Calu3 (cell line): Measurements from ENCODE around the gene CFAP92. TPM values are rescaled to one million over a fixed set of nuclear protein-coding genes. Genes with fewer than 3 reads are reported as not detected.

Experiments used
- BruUV-seq: library from RNA; stranded (reverse); fragments of 400-500 nt; replicated peaks from 2 replicates; lab custom pipeline; 2021; lab: Mats Ljungman, UMichigan
- CTCF ChIA-PET: fragments of 300-600 bp; sonication (Branson Sonifier 250); formaldehyde crosslinking; loops from one replicate; lab custom pipeline; 2022; ENCODE audit warnings: antibody characterized with exemption; lab: Charles Lee
- DNase-seq: peaks from one replicate; pipeline ENCODE4 v3.0.0; 2022
- H3K27ac Mint-ChIP-seq: one replicate; pipeline ENCODE4 v1.8.0; 2022; ENCODE audit warnings: mixed read lengths; ENCODE audit not compliant: unreplicated experiment
- H3K27me3 Mint-ChIP-seq: one replicate; pipeline ENCODE4 v1.8.0; 2022; ENCODE audit warnings: mixed read lengths; ENCODE audit not compliant: unreplicated experiment
- H3K36me3 Mint-ChIP-seq: one replicate; pipeline ENCODE4 v1.8.0; 2022; ENCODE audit warnings: mild to moderate bottlenecking, moderate library complexity, mixed read lengths; ENCODE audit not compliant: insufficient read depth, unreplicated experiment
- H3K4me1 Mint-ChIP-seq: one replicate; pipeline ENCODE4 v1.8.0; 2022; ENCODE audit warnings: mild to moderate bottlenecking, low read depth, mixed read lengths; ENCODE audit not compliant: unreplicated experiment
- H3K4me3 Mint-ChIP-seq: one replicate; pipeline ENCODE4 v1.8.0; 2022; ENCODE audit warnings: mild to moderate bottlenecking, low read depth, moderate library complexity, mixed read lengths; ENCODE audit not compliant: unreplicated experiment
- H3K9me3 Mint-ChIP-seq: one replicate; pipeline ENCODE4 v1.8.0; 2022; ENCODE audit warnings: low read depth, mixed read lengths; ENCODE audit not compliant: unreplicated experiment
- intact Hi-C: fragments of 100-400 bp; cut with micrococcal nuclease; formaldehyde crosslinking; loops from one replicate; pipeline ENCODE4 v1.10.0; 2022; ENCODE audit not compliant: unreplicated experiment
- total RNA-seq: library from RNA; stranded (reverse); gene quantifications from 2 replicates; pipeline ENCODE4 v1.2.3, GENCODE V29; 2022
- TF ChIP-seq, protein P1 (sequence below): fragments of 200-600 bp; IDR thresholded peaks from one replicate; pipeline ENCODE4 v1.8.0; 2022; ENCODE audit warnings: antibody characterized with exemption; ENCODE audit not compliant: unreplicated experiment

CFAP92 gene
- total RNA-seq, 1 experiment from 2014 or later: 0.92 TPM

DNA sequence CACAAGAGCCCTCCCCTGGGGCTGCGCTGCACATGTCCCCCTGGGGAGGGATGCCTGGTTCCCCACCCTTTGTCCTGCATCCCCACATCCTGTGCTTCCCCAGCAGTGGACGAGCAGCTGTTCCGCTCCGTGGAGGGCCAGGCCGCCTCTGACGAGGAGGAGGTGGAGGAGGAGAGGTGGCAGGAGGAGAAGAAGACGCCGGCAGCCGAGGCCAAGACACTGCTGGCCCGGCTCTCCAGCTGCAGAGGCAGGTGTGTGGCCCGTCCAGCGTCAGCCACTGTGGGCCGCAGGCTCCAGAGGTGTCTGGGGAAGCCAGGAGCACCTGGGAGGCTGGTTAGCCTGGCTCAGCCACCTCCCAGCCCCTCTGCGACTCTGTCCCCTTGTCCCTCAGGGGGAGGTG, 38.8 kb upstream of the CFAP92 start:
- intact Hi-C loops: no loop called here
- no peaks in the 10 kb centered on the region for H3K9me3 Mint-ChIP-seq
- CTCF ChIA-PET: interaction anchor here (1.1 kb wide), 1 partner anchor 20 kb away, joined by 3 read pairs; no protein-coding TSS in a partner anchor
- no peak overlapping the region for H3K27ac Mint-ChIP-seq
- BruUV-seq: no TSS peak
- H3K27me3 Mint-ChIP-seq: peaks cover 39% of the 10 kb centered on the region
- H3K4me3 Mint-ChIP-seq: no peak overlapping the region
- TF ChIP-seq, protein P1, sequence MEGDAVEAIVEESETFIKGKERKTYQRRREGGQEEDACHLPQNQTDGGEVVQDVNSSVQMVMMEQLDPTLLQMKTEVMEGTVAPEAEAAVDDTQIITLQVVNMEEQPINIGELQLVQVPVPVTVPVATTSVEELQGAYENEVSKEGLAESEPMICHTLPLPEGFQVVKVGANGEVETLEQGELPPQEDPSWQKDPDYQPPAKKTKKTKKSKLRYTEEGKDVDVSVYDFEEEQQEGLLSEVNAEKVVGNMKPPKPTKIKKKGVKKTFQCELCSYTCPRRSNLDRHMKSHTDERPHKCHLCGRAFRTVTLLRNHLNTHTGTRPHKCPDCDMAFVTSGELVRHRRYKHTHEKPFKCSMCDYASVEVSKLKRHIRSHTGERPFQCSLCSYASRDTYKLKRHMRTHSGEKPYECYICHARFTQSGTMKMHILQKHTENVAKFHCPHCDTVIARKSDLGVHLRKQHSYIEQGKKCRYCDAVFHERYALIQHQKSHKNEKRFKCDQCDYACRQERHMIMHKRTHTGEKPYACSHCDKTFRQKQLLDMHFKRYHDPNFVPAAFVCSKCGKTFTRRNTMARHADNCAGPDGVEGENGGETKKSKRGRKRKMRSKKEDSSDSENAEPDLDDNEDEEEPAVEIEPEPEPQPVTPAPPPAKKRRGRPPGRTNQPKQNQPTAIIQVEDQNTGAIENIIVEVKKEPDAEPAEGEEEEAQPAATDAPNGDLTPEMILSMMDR: no peak
- H3K4me1 Mint-ChIP-seq: no peaks in the 10 kb centered on the region
- no peaks in the 10 kb centered on the region for H3K36me3 Mint-ChIP-seq
- no peak for DNase-seq

DNA sequence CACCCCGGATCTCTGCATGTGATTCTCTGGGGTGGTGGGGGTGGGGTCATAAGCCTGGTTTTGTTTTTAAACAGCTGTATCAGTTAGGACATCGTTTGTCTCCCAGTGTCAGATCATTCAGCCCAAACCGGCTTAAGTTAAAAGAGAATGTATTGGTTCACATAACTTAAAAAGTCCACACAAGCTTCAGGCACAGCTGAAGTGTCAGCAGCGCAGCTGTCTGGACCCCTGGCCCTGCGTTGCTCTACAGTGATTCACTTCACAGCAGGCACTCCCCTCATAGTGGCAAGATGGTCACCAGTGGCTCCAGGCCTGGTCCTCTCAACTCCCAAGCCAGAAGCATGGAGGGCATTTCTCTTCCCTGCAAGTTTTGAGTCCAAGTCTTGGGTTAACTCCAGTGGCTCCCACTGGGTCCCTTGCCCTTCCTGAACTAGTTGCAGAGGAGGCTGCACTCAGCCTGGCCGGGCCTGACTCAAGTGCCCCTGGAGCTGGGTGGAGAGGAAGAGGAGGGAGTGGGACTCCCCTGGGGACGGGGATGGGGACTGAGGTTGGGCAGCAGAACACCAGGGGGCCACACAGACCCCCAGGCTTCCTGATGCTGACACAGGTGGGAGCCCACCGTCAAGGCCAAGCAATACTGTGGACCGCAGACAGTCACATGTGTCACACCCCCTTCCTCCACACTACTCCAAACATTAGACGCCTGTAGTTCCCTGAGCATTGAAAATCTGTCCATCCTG, 37.8 kb upstream of the CFAP92 start:
- TF ChIP-seq, protein P1: no peak
- Mint-ChIP-seq H3K27ac (no peak overlapping the region), H3K9me3 (no peaks in the 10 kb centered on the region), H3K4me1 (peaks cover 2% of the 10 kb centered on the region), H3K27me3 (peaks cover 34% of the 10 kb centered on the region), H3K36me3 (peaks cover 4% of the 10 kb centered on the region), H3K4me3 (no peak overlapping the region)
- CTCF ChIA-PET: interaction anchor here (1.7 kb wide), 1 partner anchor 15 kb away, joined by 4 read pairs; no protein-coding TSS in a partner anchor
- no peak for DNase-seq
- intact Hi-C loops: no loop called here
- BruUV-seq: no TSS peak

DNA sequence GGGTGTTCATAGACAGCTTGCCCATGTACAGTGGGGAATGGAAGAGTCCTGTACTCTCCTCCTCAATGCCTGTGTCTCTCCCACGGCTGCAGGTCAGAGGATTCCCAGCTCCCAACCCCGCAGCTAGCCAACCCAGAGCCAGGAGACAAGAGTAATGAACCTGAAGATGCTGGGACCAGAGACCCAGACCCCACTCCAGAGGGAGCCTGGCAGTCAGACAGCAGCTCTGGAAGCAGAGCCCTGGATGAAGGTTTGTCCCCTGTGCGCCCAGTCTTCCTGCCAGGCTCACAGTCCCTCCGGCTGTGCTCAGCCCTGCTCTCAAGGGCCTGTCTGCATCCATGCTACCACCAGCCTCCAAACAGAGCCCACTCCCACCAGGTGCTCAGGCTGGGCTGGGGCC, 36.7 kb upstream of the CFAP92 start:
- H3K27me3 Mint-ChIP-seq: peaks cover 34% of the 10 kb centered on the region
- no peaks in the 10 kb centered on the region for H3K9me3 Mint-ChIP-seq
- no peak overlapping the region for H3K27ac Mint-ChIP-seq
- peaks cover 4% of the 10 kb centered on the region for H3K36me3 Mint-ChIP-seq
- H3K4me3 Mint-ChIP-seq: no peak overlapping the region
- peaks cover 8% of the 10 kb centered on the region for H3K4me1 Mint-ChIP-seq
- CTCF ChIA-PET: interaction anchor here (1.1 to 1.7 kb wide), 2 partner anchors 14 to 61 kb away, joined by 3 to 4 read pairs; no protein-coding TSS in a partner anchor
- no TSS peak for BruUV-seq
- DNase-seq: no peak
- TF ChIP-seq, protein P1: no peak
- intact Hi-C loops: no loop called here

DNA sequence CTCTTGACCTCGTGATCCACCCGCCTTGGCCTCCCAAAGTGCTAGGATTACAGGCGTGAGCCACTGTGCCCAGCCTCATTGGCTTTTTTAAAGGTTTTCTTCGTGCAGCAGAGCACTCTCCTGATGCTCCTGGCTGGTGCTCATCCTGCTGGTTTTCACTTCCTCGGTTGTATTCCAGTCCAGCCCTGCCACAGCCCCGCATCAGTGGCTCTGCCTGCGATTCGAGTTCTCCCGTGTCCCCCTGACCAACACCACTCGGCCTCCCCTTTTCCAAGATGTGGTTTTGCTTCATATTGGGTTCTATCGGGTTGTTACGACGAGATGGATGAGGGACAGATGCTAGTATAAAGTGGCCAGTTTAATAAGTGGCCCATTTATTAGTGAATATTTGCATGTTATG, 35.0 kb upstream of the CFAP92 start:
- CTCF ChIA-PET: no interaction called here

More for the DNA sequence above, 35.0 kb upstream of the CFAP92 start:
- peaks cover 8% of the 10 kb centered on the region for H3K4me1 Mint-ChIP-seq
- DNase-seq: no peak
- TF ChIP-seq, protein P1: no peak
- peaks cover 4% of the 10 kb centered on the region for H3K36me3 Mint-ChIP-seq
- intact Hi-C loops: loop anchor here (10.0 kb wide), 1 partner anchor 66 kb away; no protein-coding TSS in a partner anchor
- no TSS peak for BruUV-seq
- no peak overlapping the region for H3K27ac Mint-ChIP-seq
- no peak overlapping the region for H3K4me3 Mint-ChIP-seq
- H3K27me3 Mint-ChIP-seq: peaks cover 45% of the 10 kb centered on the region
- no peaks in the 10 kb centered on the region for H3K9me3 Mint-ChIP-seq
